ENCODE data around the gene GATAD2A. TPM values are rescaled to one million over a fixed set of nuclear protein-coding genes. Genes with fewer than 3 reads are reported as not detected.

The GATAD2A gene
- total and polyA plus RNA-seq, 9 of the 15 experiments (the other 6 are each of a cell fraction or from before 2014, with no cell fraction given), result 2.4 to 226 (median 44.2) TPM

DNA sequence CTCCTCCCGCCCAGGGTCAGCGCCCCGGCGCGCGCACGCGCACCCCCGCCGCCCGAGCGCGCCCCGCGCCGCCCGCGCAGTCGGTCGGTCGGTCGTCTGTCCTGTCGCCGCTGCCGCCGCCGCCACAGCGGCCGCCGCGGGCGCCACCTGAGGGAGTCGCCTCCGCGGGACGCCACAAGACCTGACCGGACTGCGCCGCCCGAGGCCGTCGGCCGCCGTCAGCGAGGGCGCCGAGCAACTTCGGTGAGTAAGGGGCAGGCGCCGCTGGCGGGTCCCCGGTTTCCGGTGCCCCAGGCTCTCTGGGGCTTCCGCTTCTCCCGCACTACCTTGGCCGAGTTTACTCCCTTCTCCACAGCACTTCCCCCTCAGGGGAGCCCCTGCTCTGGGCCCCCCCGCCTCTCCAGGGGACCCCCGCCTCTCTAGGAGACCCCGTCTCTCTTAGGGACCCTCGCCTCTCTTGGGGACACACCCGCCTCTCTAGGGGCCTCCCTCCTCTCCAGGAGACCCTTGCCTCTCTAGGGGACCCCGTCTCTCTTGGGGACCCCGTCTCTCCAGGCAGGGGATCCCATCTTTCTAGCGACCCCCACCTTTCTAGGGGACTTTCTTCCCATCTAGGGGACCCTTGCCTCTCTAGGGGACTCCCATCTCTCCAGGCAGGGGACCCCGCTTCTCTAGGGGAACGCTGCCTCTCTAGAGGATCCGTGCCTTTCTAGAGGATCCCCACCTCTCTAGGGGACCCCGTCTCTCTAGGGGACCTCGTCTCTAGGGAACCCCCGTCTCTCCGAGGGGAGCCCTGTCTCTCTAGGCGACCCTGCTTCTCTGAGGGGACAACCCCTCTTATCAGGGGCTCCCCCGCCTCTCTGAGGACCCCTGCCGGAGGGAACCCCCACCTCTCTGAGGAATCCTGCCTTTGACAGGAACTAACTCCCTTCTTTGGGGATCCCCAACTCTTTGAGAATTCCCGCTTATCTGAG is 19.3 kb upstream of the GATAD2A start (continued):
- TF ChIP-seq NR2F6 (CRISPR knock-in tag; IDR thresholded peaks at IDR 0.05) (no peak), CHCHD3 (CRISPR knock-in tag; IDR thresholded peaks at IDR 0.05) (no peak), ZNF408 (CRISPR knock-in tag; IDR thresholded peaks at IDR 0.05; ENCODE audit: low read depth) (no peak), ZNF75A (CRISPR knock-in tag; IDR thresholded peaks at IDR 0.05) (no peak), ZNF121 (CRISPR knock-in tag; conservative IDR thresholded peaks at IDR 0.05) (no peak), CSDE1 (IDR thresholded peaks at IDR 0.05) (no peak), TAL1 (IDR thresholded peaks at IDR 0.05) (no peak), ZHX1 (conservative IDR thresholded peaks at IDR 0.05; ENCODE audit: low read length) (no peak), PML (IDR thresholded peaks at IDR 0.05; ENCODE audit: low read length) (no peak; the same call in 1 of the 2 replicates), ZNF445 (CRISPR knock-in tag; IDR thresholded peaks at IDR 0.05; ENCODE audit: low read depth) (no peak), SAP30 (IDR thresholded peaks at IDR 0.05; ENCODE audit: borderline replicate concordance, insufficient read depth, low read depth, low read length, poor library complexity, severe bottlenecking) (peak; percentile 55), ZBTB1 (CRISPR knock-in tag; IDR thresholded peaks at IDR 0.05; ENCODE audit: borderline replicate concordance, low read depth) (peak; percentile 71), PHB (CRISPR knock-in tag; IDR thresholded peaks at IDR 0.05) (no peak), LEF1 (IDR thresholded peaks at IDR 0.05) (no peak), SREBF2 (CRISPR knock-in tag; IDR thresholded peaks at IDR 0.05) (no peak), GTF2A2 (tag; IDR thresholded peaks at IDR 0.05) (no peak), CBX3 (IDR thresholded peaks at IDR 0.05; ENCODE audit: borderline replicate concordance in 1 of 2, low read length in 2 of 2) (no peak), RHOXF2B (CRISPR knock-in tag; conservative IDR thresholded peaks at IDR 0.05) (no peak), GATAD2B (IDR thresholded peaks at IDR 0.05; ENCODE audit: borderline replicate concordance) (peak; percentile 87; the same call in 1 of the 2 replicates), U2AF2 (optimal IDR thresholded peaks at IDR 0.05; ENCODE audit: low read depth, low read length) (no peak), XRCC3 (IDR thresholded peaks at IDR 0.05) (no peak)
- TF ChIP-seq, protein P1, sequence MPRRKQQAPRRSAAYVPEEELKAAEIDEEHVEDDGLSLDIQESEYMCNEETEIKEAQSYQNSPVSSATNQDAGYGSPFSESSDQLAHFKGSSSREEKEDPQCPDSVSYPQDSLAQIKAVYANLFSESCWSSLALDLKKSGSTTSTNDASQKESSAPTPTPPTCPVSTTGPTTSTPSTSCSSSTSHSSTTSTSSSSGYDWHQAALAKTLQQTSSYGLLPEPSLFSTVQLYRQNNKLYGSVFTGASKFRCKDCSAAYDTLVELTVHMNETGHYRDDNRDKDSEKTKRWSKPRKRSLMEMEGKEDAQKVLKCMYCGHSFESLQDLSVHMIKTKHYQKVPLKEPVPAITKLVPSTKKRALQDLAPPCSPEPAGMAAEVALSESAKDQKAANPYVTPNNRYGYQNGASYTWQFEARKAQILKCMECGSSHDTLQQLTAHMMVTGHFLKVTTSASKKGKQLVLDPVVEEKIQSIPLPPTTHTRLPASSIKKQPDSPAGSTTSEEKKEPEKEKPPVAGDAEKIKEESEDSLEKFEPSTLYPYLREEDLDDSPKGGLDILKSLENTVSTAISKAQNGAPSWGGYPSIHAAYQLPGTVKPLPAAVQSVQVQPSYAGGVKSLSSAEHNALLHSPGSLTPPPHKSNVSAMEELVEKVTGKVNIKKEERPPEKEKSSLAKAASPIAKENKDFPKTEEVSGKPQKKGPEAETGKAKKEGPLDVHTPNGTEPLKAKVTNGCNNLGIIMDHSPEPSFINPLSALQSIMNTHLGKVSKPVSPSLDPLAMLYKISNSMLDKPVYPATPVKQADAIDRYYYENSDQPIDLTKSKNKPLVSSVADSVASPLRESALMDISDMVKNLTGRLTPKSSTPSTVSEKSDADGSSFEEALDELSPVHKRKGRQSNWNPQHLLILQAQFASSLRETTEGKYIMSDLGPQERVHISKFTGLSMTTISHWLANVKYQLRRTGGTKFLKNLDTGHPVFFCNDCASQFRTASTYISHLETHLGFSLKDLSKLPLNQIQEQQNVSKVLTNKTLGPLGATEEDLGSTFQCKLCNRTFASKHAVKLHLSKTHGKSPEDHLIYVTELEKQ (CRISPR knock-in tag; IDR thresholded peaks at IDR 0.05), result no peak
